Hepatocyte (in vitro differentiated cells): ENCODE results near the gene SOX10.

Experiments
- CTCF ChIP-seq: fragments of 200-600 bp; sonication (generic); IDR thresholded peaks from 2 replicates; pipeline ENCODE4 v1.5.1; 2016; ENCODE audit warnings: antibody characterized with exemption, mild to moderate bottlenecking; ENCODE audit not compliant: poor library complexity
- EZH2 ChIP-seq: fragments of 200-600 bp; sonication (generic); IDR thresholded peaks from 2 replicates; pipeline ENCODE4 v1.6.1; 2016; ENCODE audit warnings: antibody characterized with exemption, mild to moderate bottlenecking, borderline replicate concordance
- EZH2phosphoT487 ChIP-seq: fragments of 200-600 bp; sonication (generic); IDR thresholded peaks from one replicate; pipeline ENCODE4 v1.6.1; 2018; ENCODE audit warnings: antibody characterized with exemption, mild to moderate bottlenecking, low read depth, moderate library complexity; ENCODE audit not compliant: unreplicated experiment, severe bottlenecking

- no peak for TF ChIP-seq EZH2
- TF ChIP-seq CTCF: no peak
- no peak for TF ChIP-seq EZH2phosphoT487
These were observed 60.4 kb downstream of the SOX10 start for GRCh38 chr22:37923927-37924326.
